GM12873 (cell line): ENCODE results near the gene TMEM164.

ENCODE experiments used
- TF ChIP-seq, protein P1 (sequence below): IDR thresholded peaks from 2 replicates; pipeline ENCODE4 v1.5.1; 2012; ENCODE audit warnings: low read depth, mild to moderate bottlenecking, moderate library complexity, low read length, control low read depth; ENCODE audit not compliant: insufficient read depth; ENCODE audit errors: missing control alignments

TMEM164 gene

DNA sequence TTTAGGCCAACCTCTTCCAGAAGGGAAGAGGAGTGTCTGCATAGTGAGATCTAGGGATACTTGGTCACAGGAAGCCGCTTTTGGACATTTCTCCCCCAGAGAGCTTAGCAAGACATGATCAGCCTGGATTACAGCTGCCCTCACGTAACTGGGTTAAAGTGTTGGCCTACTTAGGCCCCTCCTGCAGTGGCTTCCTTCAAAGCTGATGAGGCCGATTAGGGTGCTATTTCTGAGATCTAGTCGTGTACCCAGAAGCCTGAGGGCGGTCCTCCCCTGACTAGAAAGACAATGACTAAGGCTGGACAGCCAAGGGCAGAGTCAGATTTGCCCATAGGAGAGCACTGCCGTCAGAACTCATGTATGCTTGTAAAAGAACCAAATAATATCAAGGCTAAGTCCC, 180.0 kb downstream of the TMEM164 start:
- TF ChIP-seq, protein P1, sequence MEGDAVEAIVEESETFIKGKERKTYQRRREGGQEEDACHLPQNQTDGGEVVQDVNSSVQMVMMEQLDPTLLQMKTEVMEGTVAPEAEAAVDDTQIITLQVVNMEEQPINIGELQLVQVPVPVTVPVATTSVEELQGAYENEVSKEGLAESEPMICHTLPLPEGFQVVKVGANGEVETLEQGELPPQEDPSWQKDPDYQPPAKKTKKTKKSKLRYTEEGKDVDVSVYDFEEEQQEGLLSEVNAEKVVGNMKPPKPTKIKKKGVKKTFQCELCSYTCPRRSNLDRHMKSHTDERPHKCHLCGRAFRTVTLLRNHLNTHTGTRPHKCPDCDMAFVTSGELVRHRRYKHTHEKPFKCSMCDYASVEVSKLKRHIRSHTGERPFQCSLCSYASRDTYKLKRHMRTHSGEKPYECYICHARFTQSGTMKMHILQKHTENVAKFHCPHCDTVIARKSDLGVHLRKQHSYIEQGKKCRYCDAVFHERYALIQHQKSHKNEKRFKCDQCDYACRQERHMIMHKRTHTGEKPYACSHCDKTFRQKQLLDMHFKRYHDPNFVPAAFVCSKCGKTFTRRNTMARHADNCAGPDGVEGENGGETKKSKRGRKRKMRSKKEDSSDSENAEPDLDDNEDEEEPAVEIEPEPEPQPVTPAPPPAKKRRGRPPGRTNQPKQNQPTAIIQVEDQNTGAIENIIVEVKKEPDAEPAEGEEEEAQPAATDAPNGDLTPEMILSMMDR: no peak

- TF ChIP-seq, protein P1: no peak
Observed at GRCh38 chrX:110183314-110183713, 180.4 kb downstream of the TMEM164 start.

DNA sequence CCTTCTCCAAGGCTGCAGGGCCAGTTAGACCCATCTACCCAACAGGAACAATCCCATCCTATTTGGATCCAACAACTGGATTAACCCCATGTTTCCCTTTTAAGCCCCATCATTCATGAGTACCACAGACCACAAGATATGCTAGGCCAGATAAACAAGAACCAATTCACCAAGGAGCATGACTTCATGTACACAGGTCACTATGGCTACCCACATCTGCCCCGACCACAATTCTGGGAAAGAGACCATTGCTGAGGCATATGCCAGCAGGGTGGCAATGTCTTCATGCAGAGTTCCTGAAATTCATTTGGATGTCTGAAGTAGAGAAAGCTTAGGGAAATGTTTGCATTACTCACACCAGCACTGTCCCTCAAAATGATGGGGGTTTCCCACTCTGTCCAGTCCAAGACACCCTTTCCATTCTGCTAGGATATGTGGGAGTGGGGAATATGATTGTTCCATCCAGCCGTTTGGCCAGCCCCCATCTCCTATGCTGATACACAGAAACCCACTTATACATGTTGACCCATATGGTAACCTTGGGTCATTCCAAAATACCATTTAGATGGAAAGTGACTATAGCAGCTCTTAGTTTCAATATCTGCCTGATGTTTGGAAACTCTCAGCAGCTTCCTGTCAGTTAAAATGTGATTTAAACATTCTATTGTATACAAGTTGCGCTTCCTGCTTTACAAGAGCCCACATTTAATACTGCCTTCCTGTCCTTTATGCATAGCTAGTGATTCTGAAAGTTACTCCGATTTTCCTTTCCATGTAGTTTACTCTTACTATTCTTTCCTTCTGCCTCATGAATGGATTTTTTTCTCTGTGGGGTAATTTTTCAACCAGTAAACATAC, 186.0 kb downstream of the TMEM164 start:
- TF ChIP-seq, protein P1: no peak

- TF ChIP-seq, protein P1: no peak
Observed at GRCh38 chrX:110192516-110192915, 189.6 kb downstream of the TMEM164 start.

DNA sequence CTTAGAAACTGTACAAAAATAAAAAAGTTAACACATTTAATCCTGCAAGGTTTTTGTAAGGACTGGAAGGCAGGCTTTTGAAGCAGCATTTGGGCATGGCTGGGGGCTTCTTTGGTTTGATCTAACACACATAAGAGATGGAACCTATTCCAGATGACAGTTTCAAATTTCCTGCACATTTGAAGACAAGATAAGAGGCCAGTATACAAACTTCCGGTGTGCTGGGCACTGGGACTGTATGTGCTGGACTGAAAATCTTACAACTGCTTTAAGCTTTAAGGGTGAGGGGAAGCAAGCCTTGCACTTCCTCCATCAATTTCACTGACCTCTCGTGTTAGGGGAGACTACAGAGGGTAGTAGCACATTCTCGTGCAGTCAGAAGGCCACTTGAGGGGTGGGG, 192.1 kb downstream of the TMEM164 start:
- TF ChIP-seq, protein P1: no peak

DNA sequence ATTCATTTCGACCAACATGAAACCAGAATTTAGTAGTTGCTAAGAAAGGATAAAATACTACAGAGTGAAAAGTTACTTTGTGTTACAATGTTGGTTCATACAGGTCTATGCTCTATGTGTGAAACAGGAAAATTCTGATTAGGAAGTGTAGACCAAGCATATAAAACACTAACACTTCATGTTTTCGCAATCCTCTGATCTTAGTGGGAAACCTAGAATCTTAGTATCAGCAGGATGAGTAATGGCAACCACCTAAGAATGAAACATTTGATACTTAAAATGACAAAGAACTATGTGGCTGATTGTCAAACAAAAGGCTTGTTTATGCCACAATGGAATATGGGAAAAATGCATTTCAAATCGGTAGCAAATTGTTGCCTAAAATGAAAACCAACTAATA, 198.9 kb downstream of the TMEM164 start:
- TF ChIP-seq, protein P1: no peak

- TF ChIP-seq, protein P1: no peak
Observed at GRCh38 chrX:110204986-110205385, 202.1 kb downstream of the TMEM164 start.
